HL-60/S4 treated with retinoic acid at 250 ng/mL for 4 days and 3 days (cell line): ENCODE results near the gene LGALSL.

Experiments used
- in situ Hi-C: fragments of 300-500 bp; cut with MboI; formaldehyde crosslinking; loops from 2 replicates; pipeline ENCODE4 v1.7.0; 2022; ENCODE audit warnings: low sequenced_read_pairs

LGALSL gene

DNA sequence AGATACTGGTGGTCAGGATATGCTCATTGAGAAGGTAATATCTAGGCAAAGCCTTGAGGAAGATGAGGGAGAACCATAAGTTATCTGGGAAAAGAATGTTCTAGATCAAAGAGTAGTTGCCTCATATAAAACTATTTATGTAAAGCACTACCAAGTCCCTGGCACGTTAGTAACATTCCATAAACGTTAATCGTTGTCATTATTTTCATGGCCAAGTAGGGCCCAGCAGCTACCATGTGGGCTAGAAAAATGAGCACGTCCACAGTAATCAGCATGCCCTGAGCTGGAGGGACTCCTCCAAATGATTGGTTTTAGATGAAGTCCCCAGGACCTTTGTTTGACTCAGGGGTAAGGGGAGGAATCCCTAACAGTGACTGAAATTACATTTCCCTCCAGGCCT, 37.5 kb downstream of the LGALSL start:
- in situ Hi-C loops = no loop called here

DNA sequence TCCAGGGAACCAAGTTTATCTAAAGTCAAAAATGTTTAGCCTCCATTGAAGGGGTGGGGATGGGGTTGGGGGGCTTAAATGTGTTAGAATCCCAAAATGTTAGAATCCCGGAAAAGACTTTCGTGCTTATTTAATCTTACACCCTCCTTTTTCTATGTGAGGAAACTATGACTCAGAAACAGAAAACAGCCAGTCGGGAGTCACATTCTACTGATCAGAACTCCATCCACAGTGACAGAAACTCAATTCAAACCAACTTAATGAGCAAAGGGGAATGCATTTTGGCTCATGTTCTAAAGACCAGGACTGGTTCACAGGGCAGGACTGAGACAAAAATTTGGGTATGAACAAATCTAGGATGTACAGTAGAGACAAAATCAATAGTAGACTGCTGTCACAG, 38.3 kb downstream of the LGALSL start:
- in situ Hi-C loops = no loop called here

DNA sequence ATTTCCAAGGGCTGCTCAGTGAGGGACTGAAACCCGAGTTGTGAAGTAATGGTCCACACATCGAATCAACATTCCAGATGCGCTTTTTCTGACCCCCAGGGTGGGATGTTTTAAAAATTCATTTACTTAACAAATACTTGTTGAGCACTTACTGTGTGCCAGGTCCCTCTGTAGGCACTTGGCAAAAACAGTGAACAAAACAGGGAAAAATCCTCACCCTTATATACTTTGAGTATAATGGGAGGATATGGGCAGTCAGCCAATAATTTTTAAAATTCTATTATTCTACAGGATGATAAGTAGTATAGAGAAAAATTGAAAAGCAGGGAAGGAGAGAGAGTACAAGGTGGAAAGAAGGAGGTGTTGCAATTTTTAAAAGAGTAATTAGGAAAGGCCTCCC, 38.9 kb downstream of the LGALSL start:
- in situ Hi-C loops = no loop called here

DNA sequence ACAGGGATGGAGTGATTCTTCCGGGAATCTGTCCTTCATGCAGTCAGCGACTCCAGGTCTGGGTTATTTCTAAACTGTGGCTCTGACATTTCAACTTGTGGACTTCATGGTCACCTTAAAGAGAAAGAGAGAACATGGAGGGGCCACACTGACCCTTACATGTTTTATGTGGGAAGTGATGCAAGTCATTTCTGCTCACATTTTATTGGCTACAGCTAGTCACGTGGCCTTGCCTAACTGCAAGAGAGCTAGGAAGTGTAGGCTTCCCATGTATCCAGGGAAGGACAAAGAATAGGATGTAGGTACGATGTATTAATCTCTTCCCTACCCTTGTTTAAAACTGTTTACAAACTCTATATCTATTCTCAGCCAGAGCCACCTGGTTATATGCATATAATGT, 39.8 kb downstream of the LGALSL start:
- in situ Hi-C loops = no loop called here

DNA sequence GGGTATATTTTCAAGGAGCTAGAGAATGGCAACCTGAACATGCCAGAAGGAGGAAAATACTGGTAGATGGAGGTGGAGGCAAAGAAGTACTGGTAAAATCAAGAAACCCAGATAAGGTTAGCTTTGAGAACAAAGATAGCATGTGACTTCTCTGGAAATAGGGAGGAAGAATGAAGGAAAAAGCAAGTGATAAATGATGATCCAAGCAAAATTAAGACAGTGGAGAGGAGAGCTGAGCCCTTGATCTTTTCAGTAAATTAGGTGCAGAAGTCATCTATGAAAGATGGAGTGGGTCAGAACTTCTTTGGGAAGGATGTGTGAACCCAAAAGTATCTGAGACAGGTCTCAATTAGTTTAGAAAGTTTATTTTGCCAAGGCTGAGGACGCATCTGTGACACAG, 44.5 kb downstream of the LGALSL start:
- in situ Hi-C loops = no loop called here

DNA sequence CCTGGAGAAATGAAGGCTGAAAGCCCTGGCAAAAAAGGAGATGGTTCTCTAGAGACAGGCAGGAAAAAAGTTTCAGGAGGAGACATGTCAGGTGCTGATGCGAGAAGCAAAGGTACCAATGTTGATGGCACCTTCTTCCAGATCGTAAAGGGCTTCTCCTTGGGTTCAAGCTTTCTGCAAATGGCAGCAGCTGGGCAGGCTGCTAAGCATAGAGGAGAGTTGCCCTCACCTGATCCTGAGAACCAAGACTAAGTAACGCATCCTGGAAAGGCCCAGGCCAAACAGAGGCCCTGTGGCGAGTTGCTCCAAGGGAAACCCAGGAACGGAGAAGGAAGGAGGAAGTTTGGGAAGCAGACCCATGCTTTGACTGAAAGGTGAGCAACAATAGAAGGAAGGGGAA, 46.6 kb downstream of the LGALSL start:
- in situ Hi-C loops = no loop called here

DNA sequence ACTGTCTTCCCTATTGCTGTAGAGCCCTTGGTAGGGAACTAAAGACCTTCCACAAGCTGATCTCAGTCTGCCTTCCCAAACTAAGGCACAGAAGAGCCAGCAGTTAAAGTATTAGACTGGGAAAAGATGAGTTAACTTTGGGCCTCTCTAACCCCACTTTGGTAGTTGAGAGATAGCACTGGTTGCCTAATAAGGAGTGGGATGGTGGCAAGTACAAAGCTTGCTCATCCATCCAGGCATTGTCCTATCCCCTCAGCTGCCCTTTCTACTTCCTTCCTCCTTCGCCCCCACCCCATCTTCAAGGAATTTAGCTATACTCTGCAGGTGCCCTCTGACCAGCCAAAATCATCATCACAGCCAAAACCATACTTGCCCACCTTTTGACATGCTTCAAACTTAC, 48.0 kb downstream of the LGALSL start:
- in situ Hi-C loops = no loop called here

DNA sequence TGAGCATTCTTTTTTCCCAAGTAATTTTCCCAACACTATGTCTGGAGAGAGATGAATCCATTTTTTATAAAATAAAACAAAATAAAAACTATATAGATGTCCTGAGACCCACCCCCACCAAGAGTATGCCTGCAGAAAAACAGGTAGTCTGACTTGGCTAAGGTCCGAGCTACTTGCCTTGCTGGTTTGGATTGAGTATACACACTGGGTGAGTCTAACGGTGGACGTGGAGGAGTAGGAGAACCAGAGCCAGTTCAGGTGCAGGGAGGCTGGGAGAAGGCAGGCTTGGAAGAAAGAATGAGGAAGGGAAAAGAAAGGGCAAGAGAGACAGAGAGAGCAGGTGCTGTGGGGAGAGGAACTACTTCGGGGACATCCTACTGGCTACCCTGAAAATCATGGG, 48.9 kb downstream of the LGALSL start:
- in situ Hi-C loops = no loop called here

DNA sequence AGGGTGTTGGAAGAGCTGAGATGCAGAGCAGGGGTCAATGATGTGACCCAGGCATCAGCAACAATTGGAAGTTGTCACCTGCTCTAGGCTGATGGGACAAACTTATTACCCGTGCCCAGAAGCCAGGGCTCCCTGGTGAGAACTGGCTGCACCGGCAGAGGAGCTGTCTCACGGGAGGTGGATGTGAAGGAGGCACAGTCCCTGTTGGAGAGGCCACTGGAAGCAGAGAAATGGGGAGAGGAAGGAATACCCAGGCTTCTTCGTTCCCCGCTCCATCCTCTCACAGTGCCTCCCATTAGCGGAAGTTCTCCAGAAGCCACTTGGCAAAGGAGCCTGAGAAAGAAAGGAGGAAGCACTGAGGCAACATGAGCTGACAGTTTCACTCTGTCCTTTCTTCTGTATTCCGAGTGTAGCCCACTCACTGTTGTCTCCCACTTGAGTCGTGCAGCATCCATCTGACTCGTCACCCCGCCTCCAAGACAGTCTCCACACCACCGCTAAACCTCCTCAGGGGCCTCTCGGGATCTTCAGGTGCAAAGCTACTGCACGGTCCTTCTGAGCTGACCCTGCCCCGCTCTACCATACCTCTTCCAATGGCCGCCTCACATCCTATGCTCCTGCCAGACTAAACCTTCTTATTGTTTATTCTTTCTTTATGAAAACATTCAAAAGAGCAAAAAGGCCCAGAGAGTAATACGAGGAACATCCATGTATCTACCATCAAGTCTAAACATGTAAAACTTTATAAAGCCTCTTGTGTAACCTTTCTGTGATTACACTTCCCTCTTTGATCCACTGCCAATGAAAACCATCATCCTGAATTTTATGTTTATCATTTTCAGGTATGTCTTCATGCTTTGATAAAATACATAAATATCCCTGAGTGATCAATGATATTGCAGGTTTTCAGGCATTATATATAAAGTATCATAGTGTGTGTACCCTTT, 51.1 kb downstream of the LGALSL start:
- in situ Hi-C loops = no loop called here

DNA sequence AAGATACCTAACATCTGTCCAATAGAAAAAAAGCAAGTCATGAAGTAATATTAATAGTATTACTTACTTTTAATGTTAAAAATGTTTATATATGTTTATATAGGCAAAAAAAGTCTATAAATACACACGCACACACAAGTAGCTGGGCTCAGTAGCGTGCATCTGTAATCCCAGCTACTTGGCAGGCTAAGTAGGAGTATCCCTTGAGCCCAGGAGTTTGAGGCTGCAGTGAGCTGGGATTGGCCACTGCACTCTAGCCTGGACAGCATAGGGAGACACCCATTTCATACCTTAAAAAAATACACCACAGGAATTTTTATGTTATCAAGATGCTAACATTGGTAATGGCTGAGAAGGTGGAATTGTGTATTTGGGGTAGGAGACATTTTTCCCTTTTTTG, 52.7 kb downstream of the LGALSL start:
- in situ Hi-C loops = no loop called here
